H1 (cell line): ENCODE data around the gene PCSK4. TPM values are rescaled to one million over a fixed set of nuclear protein-coding genes. Genes with fewer than 3 reads are reported as not detected.

Experiments
- CTCF ChIA-PET: fragments of 300-600 bp; sonication (Branson Sonifier 250); formaldehyde crosslinking; loops from one replicate; lab custom pipeline; 2021; ENCODE audit not compliant: partially characterized antibody; lab: Charles Lee
- POLR2A ChIA-PET: fragments of 300-600 bp; sonication (Branson Sonifier 250); formaldehyde crosslinking; loops from one replicate; lab custom pipeline; 2021; ENCODE audit warnings: inconsistent platforms; ENCODE audit not compliant: partially characterized antibody; lab: Charles Lee
- DNase-seq, 2 experiments: peaks; one replicate each; pipeline versions ENCODE4 v3.0.0 to v3.0.0-alpha.2; 2010 to 2022; ENCODE audit warnings: low spot score in 2 of 2, low read depth in 1 of 2, mixed read lengths in 1 of 2
- FAIRE-seq: peaks from 2 replicates; lab custom pipeline; 2011; peaks lifted over from hg19 to GRCh38; lab: Jason Lieb, UNC
- H2AFZ ChIP-seq: 2 replicates; pipeline ENCODE4 v1.8.1; 2012; ENCODE audit warnings: low read length, inconsistent platforms
- H2AK5ac ChIP-seq: 2 replicates; pipeline ENCODE4 v1.6.1; 2013; ENCODE audit warnings: low read depth, low read length
- H2BK120ac ChIP-seq: replicated peaks from 2 replicates; pipeline ENCODE3; 2013; ENCODE audit warnings: low read depth, low read length, inconsistent platforms
- H2BK12ac ChIP-seq: 2 replicates; pipeline ENCODE4 v1.6.1; 2013; ENCODE audit warnings: low read depth, low read length
- H2BK15ac ChIP-seq: 2 replicates; pipeline ENCODE4 v1.6.1; 2013; ENCODE audit warnings: low read length
- H2BK20ac ChIP-seq: 2 replicates; pipeline ENCODE4 v1.6.1; 2013; ENCODE audit warnings: low read length
- H2BK5ac ChIP-seq: 2 replicates; pipeline ENCODE4 v1.6.1; 2013; ENCODE audit warnings: low read depth, low read length
- H3K14ac ChIP-seq: 2 replicates; pipeline ENCODE4 v1.6.1; 2013; ENCODE audit warnings: inconsistent platforms; ENCODE audit not compliant: insufficient read length
- H3K18ac ChIP-seq: 2 replicates; pipeline ENCODE4 v1.6.1; 2013; ENCODE audit warnings: low read length; ENCODE audit errors: extremely low read depth
- H3K23ac ChIP-seq: 2 replicates; pipeline ENCODE4 v1.6.1; 2013; ENCODE audit warnings: inconsistent platforms; ENCODE audit not compliant: insufficient read length
- H3K23me2 ChIP-seq: 2 replicates; pipeline ENCODE4 v1.6.1; 2013; ENCODE audit warnings: low read depth, low read length
- H3K27ac ChIP-seq: 2 replicates; pipeline ENCODE4 v1.6.1; 2011; ENCODE audit warnings: low read depth, low read length, inconsistent platforms
- H3K27me3 ChIP-seq, 4 experiments: replicated peaks in 1 of 4; 1 replicate in 1 of 4; 2 replicates in 3 of 4; pipeline versions ENCODE4 v1.6.1 to v1.8.1; 2011 to 2013; ENCODE audit warnings: low read length in 3 of 4, mild to moderate bottlenecking in 3 of 4, inconsistent platforms in 2 of 4, mixed read lengths in 2 of 4, moderate library complexity in 1 of 4; ENCODE audit not compliant: control insufficient read depth in 3 of 4, insufficient read depth in 3 of 4; ENCODE audit errors: extremely low read depth in 1 of 4
- H3K36me3 ChIP-seq, 4 experiments: 2 replicates each; pipeline versions ENCODE4 v1.6.1 to v1.8.1; 2011 to 2013; ENCODE audit warnings: mild to moderate bottlenecking in 4 of 4, low read length in 3 of 4, moderate library complexity in 2 of 4, control low read depth in 1 of 4, inconsistent platforms in 1 of 4; ENCODE audit not compliant: insufficient read depth in 4 of 4, control insufficient read depth in 2 of 4
- H3K4ac ChIP-seq: replicated peaks from 2 replicates; pipeline ENCODE3; 2013; ENCODE audit warnings: low read length, low read depth, mixed read lengths, inconsistent platforms; ENCODE audit not compliant: insufficient read length
- H3K4me1 ChIP-seq, 4 experiments: replicated peaks in 1 of 4; 1 replicate in 1 of 4; 2 replicates in 3 of 4; pipeline versions ENCODE4 v1.6.1 to v1.8.1; 2011 to 2013; ENCODE audit warnings: low read length in 3 of 4, inconsistent platforms in 2 of 4, mixed read lengths in 1 of 4; ENCODE audit not compliant: insufficient read depth in 4 of 4, control insufficient read depth in 3 of 4
- H3K4me2 ChIP-seq, 2 experiments: 2 replicates each; pipeline versions ENCODE4 v1.6.1 to v1.8.1; 2011 to 2013; ENCODE audit warnings: low read depth in 2 of 2, low read length in 2 of 2, control low read depth in 1 of 2, inconsistent platforms in 1 of 2, mild to moderate bottlenecking in 1 of 2; ENCODE audit not compliant: insufficient read depth in 1 of 2
- H3K4me3 ChIP-seq, 4 experiments: fragments of 200-600, 300-600 bp in 1 of 4; sonication (generic), shearing (Covaris generic), sonication (Bioruptor Twin) in 1 of 4; 2 replicates each; pipeline versions ENCODE4 v1.5.1 to v1.8.1; 2011 to 2016; ENCODE audit warnings: low read length in 4 of 4, low read depth in 3 of 4, control low read depth in 2 of 4, inconsistent platforms in 2 of 4, mild to moderate bottlenecking in 2 of 4, mixed read lengths in 1 of 4, moderate library complexity in 1 of 4; ENCODE audit not compliant: insufficient read depth in 2 of 4; ENCODE audit errors: extremely low read depth in 1 of 4
- H3K56ac ChIP-seq: replicated peaks from 2 replicates; pipeline ENCODE3; 2013; ENCODE audit warnings: low read depth, mild to moderate bottlenecking, mixed read lengths, low read length, inconsistent platforms; ENCODE audit not compliant: insufficient read length
- H3K79me1 ChIP-seq: 2 replicates; pipeline ENCODE4 v1.6.1; 2013; ENCODE audit warnings: low read depth, low read length, control low read depth
- H3K79me2 ChIP-seq, 2 experiments: 2 replicates each; pipeline versions ENCODE4 v1.6.1 to v1.8.1; 2012 to 2013; ENCODE audit warnings: low read length in 2 of 2, mild to moderate bottlenecking in 2 of 2, inconsistent platforms in 1 of 2; ENCODE audit not compliant: insufficient read depth in 2 of 2, control insufficient read depth in 1 of 2
- H3K9ac ChIP-seq, 4 experiments: replicated peaks in 1 of 4; 1 replicate in 1 of 4; 2 replicates in 3 of 4; pipeline versions ENCODE4 v1.6.1 to v1.8.1; 2011 to 2013; ENCODE audit warnings: low read depth in 3 of 4, low read length in 3 of 4, control low read depth in 2 of 4, mild to moderate bottlenecking in 2 of 4, moderate library complexity in 2 of 4, inconsistent platforms in 1 of 4; ENCODE audit errors: extremely low read depth in 1 of 4
- H3K9me3 ChIP-seq, 2 experiments: 2 replicates each; pipeline versions ENCODE4 v1.6.1 to v1.8.1; 2012 to 2013; ENCODE audit warnings: mild to moderate bottlenecking in 2 of 2, moderate library complexity in 2 of 2, control low read depth in 1 of 2, inconsistent platforms in 1 of 2, low read depth in 1 of 2, low read length in 1 of 2, mixed read lengths in 1 of 2; ENCODE audit not compliant: insufficient read depth in 2 of 2
- H4K20me1 ChIP-seq, 2 experiments: replicated peaks in 1 of 2; 2 replicates each; pipeline versions ENCODE3 to v1.8.1; 2011 to 2013; ENCODE audit warnings: inconsistent platforms in 2 of 2, low read length in 2 of 2, mild to moderate bottlenecking in 1 of 2; ENCODE audit not compliant: insufficient read depth in 2 of 2, control insufficient read depth in 1 of 2
- H4K5ac ChIP-seq: 2 replicates; pipeline ENCODE4 v1.6.1; 2013; ENCODE audit warnings: low read length, low read depth, mixed read lengths, inconsistent platforms; ENCODE audit not compliant: insufficient read length
- H4K8ac ChIP-seq: 2 replicates; pipeline ENCODE4 v1.8.0; 2013; ENCODE audit warnings: mild to moderate bottlenecking, moderate library complexity, low read length, inconsistent platforms; ENCODE audit not compliant: insufficient read depth; ENCODE audit errors: extremely low read depth
- H4K91ac ChIP-seq: replicated peaks from 2 replicates; pipeline ENCODE3; 2013; ENCODE audit warnings: low read length, mixed read lengths, inconsistent platforms; ENCODE audit not compliant: insufficient read length
- CBX8 ChIP-seq: fragments of 300-800, 300-1000 bp; sonication (generic); IDR thresholded peaks from 2 replicates; pipeline ENCODE4 v1.7.1; 2016; ENCODE audit warnings: low read depth, low read length, borderline replicate concordance
- EGR1 ChIP-seq: IDR thresholded peaks from 2 replicates; pipeline ENCODE4 v1.6.1; 2011; ENCODE audit warnings: low read depth, low read length, borderline replicate concordance
- GABPA ChIP-seq: IDR thresholded peaks from 2 replicates; pipeline ENCODE4 v1.6.1; 2011; ENCODE audit warnings: mild to moderate bottlenecking, low read length, moderate library complexity, borderline replicate concordance; ENCODE audit not compliant: insufficient read depth
- GTF2F1 ChIP-seq: IDR thresholded peaks from 2 replicates; pipeline ENCODE4 v1.6.1; 2012; ENCODE audit warnings: low read depth, low read length, improper control_type of control experiment, borderline replicate concordance
- JUND ChIP-seq: IDR thresholded peaks from 2 replicates; pipeline ENCODE4 v1.6.1; 2011; ENCODE audit warnings: mild to moderate bottlenecking, improper control_type of control experiment, low read length
- KDM4A ChIP-seq: IDR thresholded peaks from one replicate; pipeline ENCODE4 v1.7.1; 2012; ENCODE audit warnings: low read depth, mild to moderate bottlenecking, moderate library complexity, low read length, inconsistent platforms; ENCODE audit not compliant: severe bottlenecking
- NANOG ChIP-seq: IDR thresholded peaks from 2 replicates; pipeline ENCODE4 v1.6.1; 2011; ENCODE audit warnings: low read length, low read depth, mild to moderate bottlenecking, inconsistent platforms; ENCODE audit not compliant: insufficient read depth, poor library complexity, severe bottlenecking
- PHF8 ChIP-seq: fragments of 200-600 bp; sonication (generic); conservative IDR thresholded peaks from 2 replicates; pipeline ENCODE4 v1.7.1; 2012; ENCODE audit warnings: low read depth, mild to moderate bottlenecking, inconsistent platforms, low read length, moderate library complexity
- POLR2AphosphoS5 ChIP-seq: IDR thresholded peaks from 2 replicates; pipeline ENCODE4 v1.6.1; 2011; ENCODE audit warnings: low read depth, low read length
- RAD21 ChIP-seq, 2 experiments: IDR thresholded peaks in 1 of 2; conservative IDR thresholded peaks in 1 of 2; 2 replicates each; pipeline ENCODE4 v1.6.1; 2011; ENCODE audit warnings: low read depth in 2 of 2, low read length in 2 of 2, improper control_type of control experiment in 1 of 2, inconsistent platforms in 1 of 2, mild to moderate bottlenecking in 1 of 2, moderate library complexity in 1 of 2
- SP4 ChIP-seq: IDR thresholded peaks from 2 replicates; pipeline ENCODE4 v1.6.1; 2012; ENCODE audit warnings: low read length, inconsistent platforms
- TEAD4 ChIP-seq: IDR thresholded peaks from 2 replicates; pipeline ENCODE4 v1.6.1; 2012; ENCODE audit warnings: low read depth, low read length, inconsistent platforms, mixed read lengths
- WGBS, 2 experiments: shearing (Covaris generic) in 1 of 2; methylation state at CpG; one replicate each; pipeline versions ENCODE4 v1.1.6 to v1.1.7; 2013 to 2015; ENCODE audit warnings: low lambda C conversion rate in 2 of 2, mixed read lengths in 2 of 2, inconsistent platforms in 1 of 2, low coverage in 1 of 2, missing lambda C conversion rate in 1 of 2; ENCODE audit not compliant: insufficient replicate concordance in 2 of 2, insufficient coverage in 1 of 2, insufficient read length in 1 of 2; ENCODE audit errors: extremely low coverage in 1 of 2, missing lambda C conversion rate in 1 of 2; 5-methylcytosine and 5-hydroxymethylcytosine counted together
- polyA plus RNA-seq, 7 experiments: library from polyadenylated mRNA; depleted of rRNA in 3 of 7; stranded (reverse) in 5 of 7; unstranded in 2 of 7; fragments of >200 nt in 5 of 7; fragments of 200-250 nt in 2 of 7; gene quantifications; 1 replicate in 5 of 7; 2 replicates in 1 of 7; 4 replicates in 1 of 7; pipeline versions ENCODE4 v1.2.1 to v1.2.3, GENCODE V29; 2011 to 2013; ENCODE audit warnings: missing spikeins in 2 of 7, mixed read lengths in 2 of 7
- total RNA-seq: library from RNA; stranded (reverse); fragmentation: NEBNext Ultra II Directional; extraction: Animal tissue kit (Norgen Biotek cat#: 25700); gene quantifications from 2 replicates; pipeline ENCODE4 v1.2.1, GENCODE V29; 2021

Gene PCSK4
- total and polyA plus RNA-seq, 2 of the 8 experiments (the other 6 are each of a cell fraction or from before 2014, with no cell fraction given): 9.8 to 10.7 TPM

DNA sequence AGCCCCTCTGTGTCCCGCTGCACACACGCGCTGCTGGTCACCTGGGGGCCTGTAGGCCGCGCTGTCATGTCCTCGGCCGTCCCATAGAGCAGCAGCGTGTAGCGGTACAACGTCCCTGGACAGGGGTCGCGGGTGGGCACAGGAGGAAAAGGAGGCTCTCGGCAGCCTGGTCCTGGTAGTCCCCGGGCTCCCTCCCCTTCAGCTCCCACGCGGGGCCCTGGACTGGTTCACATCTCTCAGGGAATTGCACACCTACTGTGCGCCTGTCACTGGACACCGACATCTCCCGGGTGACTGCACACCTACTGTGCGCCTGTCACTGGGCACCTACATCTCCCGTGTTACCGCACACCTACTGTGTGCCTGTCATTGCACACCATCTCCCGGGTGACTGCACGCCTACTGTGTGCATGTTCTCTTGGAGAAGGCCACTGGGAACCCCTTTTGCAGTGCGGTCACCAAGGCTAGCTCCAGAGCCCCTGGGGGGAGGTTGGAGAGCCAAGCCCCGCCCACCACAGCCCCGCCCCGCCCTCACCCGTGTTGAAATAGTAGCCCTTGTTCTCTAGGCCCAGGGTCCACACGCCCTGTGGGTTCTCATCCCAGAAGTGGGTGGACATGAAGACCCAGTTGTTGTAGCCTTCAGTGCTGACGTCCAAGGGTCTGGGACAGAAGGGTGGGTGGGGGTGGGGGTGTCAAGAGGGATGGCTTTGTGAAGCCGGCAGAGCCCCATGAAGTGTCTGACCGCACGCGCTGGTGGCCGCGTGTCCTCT lies 7.6 kb downstream of the PCSK4 start:
- Histone ChIP-seq H3K79me2 (no peaks in the 10 kb centered on the region), H4K20me1 (no peaks in the 10 kb centered on the region), H2AK5ac (no peak overlapping the region), H4K5ac (no peak overlapping the region), H2AFZ (no peak overlapping the region), H2BK20ac (no peak overlapping the region), H3K23me2 (peaks cover 5% of the 10 kb centered on the region; the same call in 1 of the 2 replicates), H4K91ac (no peak overlapping the region), H3K27me3 (no peaks in the 10 kb centered on the region), H3K36me3 (no peaks in the 10 kb centered on the region; a peak in 1 of 8 replicates), H3K9me3 (no peaks in the 10 kb centered on the region), H3K9ac (no peak overlapping the region), H2BK15ac (no peak overlapping the region), H3K14ac (no peak overlapping the region), H3K27ac (no peak overlapping the region), H3K4ac (no peak overlapping the region), H4K8ac (peak overlapping the region; percentile 68), H3K56ac (no peak overlapping the region), H3K23ac (no peak overlapping the region), H2BK12ac (no peak overlapping the region), H3K18ac (no peak overlapping the region), H3K4me2 (no peak overlapping the region), H3K79me1 (no peaks in the 10 kb centered on the region; the same call in 1 of the 2 replicates), H3K4me1 (no peaks in the 10 kb centered on the region), H2BK5ac (no peak overlapping the region), H2BK120ac (no peak overlapping the region), H3K4me3 (no peak overlapping the region)
- 86% methylated on average over 36 of the region's 37 CpGs; no CpG with 5 or more reads in 1 of the 2 experiments for WGBS, 2 experiments
- ChIA-PET CTCF (interaction anchor here (0.7 to 0.8 kb wide), 3 partner anchors 17 to 34 kb away, joined by 3 to 4 read pairs (median 3); no protein-coding TSS in a partner anchor), POLR2A (interaction anchor here (0.8 to 1.0 kb wide), 2 partner anchors 14 to 24 kb away, joined by 3 read pairs; no protein-coding TSS in a partner anchor)
- FAIRE-seq: no peak
- DNase-seq: no peak
- TF ChIP-seq GABPA (no peak), POLR2AphosphoS5 (no peak), CBX8 (no peak), JUND (no peak), KDM4A (no peak), GTF2F1 (no peak), SP4 (no peak), EGR1 (no peak), NANOG (no peak), RAD21 (IDR thresholded peaks at IDR 0.05 in 1 of 2, conservative IDR thresholded peaks at IDR 0.05 in 1 of 2; ENCODE audit: low read depth in 2 of 2, low read length in 2 of 2) (no peak), PHF8 (no peak), TEAD4 (no peak)
